Measurements from ENCODE around the gene BLNK.

The BLNK gene

GRCh38 chr10:96168546-96168945, 102.8 kb downstream of the BLNK start:
- Histone ChIP-seq H3K9ac (ENCODE audit: low read length) (no peak overlapping the region), H2AFZ (ENCODE audit: low read length) (no peak overlapping the region), H3K4me3 (ENCODE audit: low read length) (no peak overlapping the region), H3K9me2 (replicated peaks; ENCODE audit: insufficient read depth, low read length) (no peaks in the 10 kb centered on the region), H3K36me3 (replicated peaks; ENCODE audit: insufficient read depth, low read length) (no peaks in the 10 kb centered on the region), H4K20me1 (ENCODE audit: insufficient read depth, low read length) (no peaks in the 10 kb centered on the region), H3K4me2 (ENCODE audit: low read depth, low read length) (no peak overlapping the region), H3K9me3 (replicated peaks; ENCODE audit: insufficient read depth, low read length) (no peaks in the 10 kb centered on the region), H3K4me1 (ENCODE audit: low read length) (no peaks in the 10 kb centered on the region), H3K27me3 (replicated peaks; ENCODE audit: insufficient read depth, low read length) (no peaks in the 10 kb centered on the region), H3K27ac (ENCODE audit: low read length) (no peak overlapping the region), H3F3A (ENCODE audit: insufficient read depth, low read length) (no peaks in the 10 kb centered on the region), H3K79me2 (ENCODE audit: low read length) (no peaks in the 10 kb centered on the region)
- no peak for TF ChIP-seq EZH2 (optimal IDR thresholded peaks at IDR 0.05; ENCODE audit: low read depth, low read length)
- TF ChIP-seq CTCF (IDR thresholded peaks at IDR 0.05; ENCODE audit: low read length) = no peak
- no peak for TF ChIP-seq EZH2phosphoT487 (IDR thresholded peaks at IDR 0.05; ENCODE audit: low read length)
- DNase-seq = no peak

GRCh38 chr10:96165726-96166125, 105.6 kb downstream of the BLNK start:
- Histone ChIP-seq H3K9me3 (replicated peaks; ENCODE audit: insufficient read depth, low read length) (no peaks in the 10 kb centered on the region), H3K27ac (ENCODE audit: low read length) (no peak overlapping the region), H3K9ac (ENCODE audit: low read length) (no peak overlapping the region), H3K79me2 (ENCODE audit: low read length) (no peaks in the 10 kb centered on the region), H3K9me2 (replicated peaks; ENCODE audit: insufficient read depth, low read length) (no peaks in the 10 kb centered on the region), H2AFZ (ENCODE audit: low read length) (no peak overlapping the region), H3F3A (ENCODE audit: insufficient read depth, low read length) (no peaks in the 10 kb centered on the region), H3K4me1 (ENCODE audit: low read length) (no peaks in the 10 kb centered on the region), H3K27me3 (replicated peaks; ENCODE audit: insufficient read depth, low read length) (no peaks in the 10 kb centered on the region), H3K36me3 (replicated peaks; ENCODE audit: insufficient read depth, low read length) (no peaks in the 10 kb centered on the region), H4K20me1 (ENCODE audit: insufficient read depth, low read length) (no peaks in the 10 kb centered on the region), H3K4me2 (ENCODE audit: low read depth, low read length) (no peak overlapping the region), H3K4me3 (ENCODE audit: low read length) (no peak overlapping the region)
- TF ChIP-seq CTCF (IDR thresholded peaks at IDR 0.05; ENCODE audit: low read length) (no peak), EZH2 (optimal IDR thresholded peaks at IDR 0.05; ENCODE audit: low read depth, low read length) (no peak), EZH2phosphoT487 (IDR thresholded peaks at IDR 0.05; ENCODE audit: low read length) (no peak)
- no peak for DNase-seq

GRCh38 chr10:96153070-96153469, 118.3 kb downstream of the BLNK start:
- no peak overlapping the region for H3K9ac ChIP-seq (ENCODE audit: low read length)
- no peak for TF ChIP-seq CTCF (IDR thresholded peaks at IDR 0.05; ENCODE audit: low read length)
- H3K27me3 ChIP-seq (replicated peaks; ENCODE audit: insufficient read depth, low read length) = no peaks in the 10 kb centered on the region
- H3K27ac ChIP-seq (ENCODE audit: low read length) = no peak overlapping the region
- H3K4me3 ChIP-seq (ENCODE audit: low read length) = no peak overlapping the region
- H3F3A ChIP-seq (ENCODE audit: insufficient read depth, low read length) = no peaks in the 10 kb centered on the region
- no peaks in the 10 kb centered on the region for H3K4me1 ChIP-seq (ENCODE audit: low read length)
- no peaks in the 10 kb centered on the region for H3K9me2 ChIP-seq (replicated peaks; ENCODE audit: insufficient read depth, low read length)
- no peak for DNase-seq
- H3K79me2 ChIP-seq (ENCODE audit: low read length) = no peaks in the 10 kb centered on the region
- H3K36me3 ChIP-seq (replicated peaks; ENCODE audit: insufficient read depth, low read length) = peaks cover 5% of the 10 kb centered on the region; the same call in 1 of the 2 replicates
- no peak overlapping the region for H2AFZ ChIP-seq (ENCODE audit: low read length)
- no peaks in the 10 kb centered on the region for H3K9me3 ChIP-seq (replicated peaks; ENCODE audit: insufficient read depth, low read length)
- no peak overlapping the region for H3K4me2 ChIP-seq (ENCODE audit: low read depth, low read length)
- no peaks in the 10 kb centered on the region for H4K20me1 ChIP-seq (ENCODE audit: insufficient read depth, low read length)
